GM12864 (cell line): ENCODE data around the gene DFFB.

Experiments
- DNase-seq: peaks from one replicate; pipeline ENCODE4 v3.0.0-alpha.2; 2011; ENCODE audit warnings: low read depth
- H3K4me3 ChIP-seq: 2 replicates; pipeline ENCODE4 v1.5.1; 2011; ENCODE audit warnings: mild to moderate bottlenecking, low read depth, low read length, control low read depth
- TF ChIP-seq, protein P1 (sequence below): IDR thresholded peaks from 2 replicates; pipeline ENCODE4 v1.5.1; 2011; ENCODE audit warnings: low read depth, mild to moderate bottlenecking, moderate library complexity, low read length, control low read depth, inconsistent platforms; ENCODE audit errors: missing control alignments

The DFFB gene

DNA sequence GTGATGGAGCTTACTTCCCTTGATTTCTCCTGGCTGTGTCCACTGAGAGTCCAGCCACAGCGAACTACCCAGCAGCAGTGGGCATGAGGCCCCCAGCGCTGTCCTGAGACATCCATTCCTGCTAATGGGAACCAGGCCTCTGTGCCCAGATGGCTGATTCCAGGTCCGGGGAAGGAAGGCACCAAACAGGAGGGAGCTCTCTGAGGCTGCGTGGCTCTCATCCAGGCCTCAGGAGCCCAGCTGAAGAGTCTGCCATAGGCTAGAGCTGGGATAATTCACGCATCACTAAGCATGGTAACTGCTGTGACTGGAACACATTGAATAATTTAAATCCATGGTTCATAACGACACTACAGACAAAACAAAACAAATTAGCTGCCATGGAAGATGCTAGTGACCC lies 36.3 kb upstream of the DFFB start:
- TF ChIP-seq, protein P1, sequence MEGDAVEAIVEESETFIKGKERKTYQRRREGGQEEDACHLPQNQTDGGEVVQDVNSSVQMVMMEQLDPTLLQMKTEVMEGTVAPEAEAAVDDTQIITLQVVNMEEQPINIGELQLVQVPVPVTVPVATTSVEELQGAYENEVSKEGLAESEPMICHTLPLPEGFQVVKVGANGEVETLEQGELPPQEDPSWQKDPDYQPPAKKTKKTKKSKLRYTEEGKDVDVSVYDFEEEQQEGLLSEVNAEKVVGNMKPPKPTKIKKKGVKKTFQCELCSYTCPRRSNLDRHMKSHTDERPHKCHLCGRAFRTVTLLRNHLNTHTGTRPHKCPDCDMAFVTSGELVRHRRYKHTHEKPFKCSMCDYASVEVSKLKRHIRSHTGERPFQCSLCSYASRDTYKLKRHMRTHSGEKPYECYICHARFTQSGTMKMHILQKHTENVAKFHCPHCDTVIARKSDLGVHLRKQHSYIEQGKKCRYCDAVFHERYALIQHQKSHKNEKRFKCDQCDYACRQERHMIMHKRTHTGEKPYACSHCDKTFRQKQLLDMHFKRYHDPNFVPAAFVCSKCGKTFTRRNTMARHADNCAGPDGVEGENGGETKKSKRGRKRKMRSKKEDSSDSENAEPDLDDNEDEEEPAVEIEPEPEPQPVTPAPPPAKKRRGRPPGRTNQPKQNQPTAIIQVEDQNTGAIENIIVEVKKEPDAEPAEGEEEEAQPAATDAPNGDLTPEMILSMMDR, result no peak

DNA sequence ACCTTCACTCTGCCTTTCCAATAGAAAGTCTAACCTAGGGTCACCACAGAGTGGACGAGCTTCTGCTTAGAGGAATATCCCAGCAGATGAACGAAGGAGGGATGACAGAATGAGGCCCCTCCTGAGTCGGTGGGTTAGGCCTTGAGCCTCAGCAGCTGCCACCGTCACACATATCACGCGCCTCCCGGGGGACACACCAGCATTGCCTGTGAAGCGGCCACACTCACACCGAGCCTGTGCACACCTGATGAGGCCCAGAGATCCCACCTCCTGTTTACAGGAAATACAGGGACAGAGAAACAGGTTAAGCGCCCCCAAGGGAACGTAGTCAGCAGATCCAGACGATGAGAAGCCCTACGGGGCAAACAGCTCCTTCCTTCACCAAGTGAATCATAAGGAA lies 35.8 kb upstream of the DFFB start:
- H3K4me3 ChIP-seq, result no peak overlapping the region
- TF ChIP-seq, protein P1, result no peak
- DNase-seq, result no peak

More for the DNA sequence above, 36.3 kb upstream of the DFFB start:
- no peak for DNase-seq
- no peak overlapping the region for H3K4me3 ChIP-seq

DNA sequence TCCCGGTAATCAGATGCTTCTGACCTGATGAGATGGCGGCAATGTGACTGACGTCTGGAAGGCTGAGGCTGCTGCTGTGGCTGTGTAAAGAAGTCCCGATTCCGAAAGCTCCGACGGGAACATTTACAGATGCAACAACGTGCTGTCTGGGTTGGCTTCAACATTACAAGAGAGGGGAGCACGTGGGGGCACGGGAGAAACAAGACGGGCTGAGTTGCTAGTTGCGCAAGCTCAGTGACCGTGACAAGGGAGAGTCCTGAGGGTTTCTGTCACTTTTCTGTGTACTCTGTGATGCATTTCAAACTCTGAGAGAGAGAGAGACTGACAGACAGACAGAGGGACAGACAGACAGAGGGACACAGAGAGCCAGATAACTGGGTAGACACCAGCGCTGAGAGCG lies 35.4 kb upstream of the DFFB start:
- no peak overlapping the region for H3K4me3 ChIP-seq
- DNase-seq, result no peak
- TF ChIP-seq, protein P1, result no peak

DNA sequence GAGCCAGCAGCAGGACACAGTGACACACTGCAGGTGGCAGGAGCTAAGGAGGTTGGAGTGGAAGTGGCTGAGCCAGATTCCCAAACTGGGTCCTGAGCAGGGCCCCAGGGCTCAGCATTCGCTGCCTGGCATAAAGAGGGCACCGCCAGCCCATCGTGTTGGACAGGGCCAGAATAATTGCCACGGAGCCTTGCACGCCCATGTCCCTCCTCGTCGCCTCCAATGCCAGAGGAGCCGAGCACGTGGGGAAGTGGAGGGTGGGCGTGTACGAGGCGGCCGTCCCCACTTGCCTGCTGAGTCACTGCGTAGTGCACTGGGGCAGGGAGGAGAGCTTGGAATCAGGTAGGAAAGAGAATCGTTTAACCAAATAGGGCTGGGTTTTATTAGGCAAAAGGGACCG lies 34.9 kb upstream of the DFFB start:
- no peak overlapping the region for H3K4me3 ChIP-seq
- DNase-seq, result no peak
- TF ChIP-seq, protein P1, result no peak

DNA sequence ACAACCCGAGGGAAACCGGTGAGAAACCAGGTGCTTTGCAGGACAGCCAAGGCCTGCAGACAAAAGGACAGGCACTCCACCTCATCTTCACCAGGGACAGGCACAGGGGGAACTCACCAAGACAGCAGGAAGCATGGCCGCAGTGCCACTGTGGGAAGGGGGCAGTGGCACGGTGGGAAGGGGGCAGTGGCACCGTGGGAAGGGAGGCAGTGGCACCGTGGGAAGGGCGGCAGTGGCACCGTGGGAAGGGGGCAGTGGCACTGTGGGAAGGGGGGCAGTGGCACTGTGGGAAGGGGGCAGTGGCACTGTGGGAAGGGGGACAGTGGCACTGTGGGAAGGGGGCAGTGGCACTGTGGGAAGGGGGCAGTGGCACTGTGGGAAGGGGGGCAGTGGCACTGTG lies 32.6 kb upstream of the DFFB start:
- TF ChIP-seq, protein P1, result no peak
- H3K4me3 ChIP-seq, result no peak overlapping the region
- no peak for DNase-seq

DNA sequence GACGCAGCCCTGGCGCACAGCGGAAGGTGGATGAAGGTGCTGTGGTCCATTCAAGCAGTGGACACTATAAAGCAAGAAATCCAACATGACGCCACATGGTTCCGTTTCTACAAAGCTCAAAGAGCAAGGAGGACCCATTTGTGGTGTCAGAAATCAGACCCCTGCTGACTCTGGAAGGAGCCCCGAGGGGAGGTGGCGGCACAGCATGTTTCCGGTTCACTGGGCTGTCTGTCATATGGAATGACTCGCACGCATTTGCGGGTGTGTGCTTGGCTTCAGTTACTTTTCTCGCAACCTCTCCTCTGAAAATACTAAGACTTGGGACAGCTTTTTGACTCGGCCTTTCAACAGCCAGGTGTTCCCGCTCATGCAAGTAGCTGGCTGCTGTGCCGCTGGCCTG lies 31.9 kb upstream of the DFFB start:
- no peak for DNase-seq
- TF ChIP-seq, protein P1, result no peak
- H3K4me3 ChIP-seq, result no peak overlapping the region

DNA sequence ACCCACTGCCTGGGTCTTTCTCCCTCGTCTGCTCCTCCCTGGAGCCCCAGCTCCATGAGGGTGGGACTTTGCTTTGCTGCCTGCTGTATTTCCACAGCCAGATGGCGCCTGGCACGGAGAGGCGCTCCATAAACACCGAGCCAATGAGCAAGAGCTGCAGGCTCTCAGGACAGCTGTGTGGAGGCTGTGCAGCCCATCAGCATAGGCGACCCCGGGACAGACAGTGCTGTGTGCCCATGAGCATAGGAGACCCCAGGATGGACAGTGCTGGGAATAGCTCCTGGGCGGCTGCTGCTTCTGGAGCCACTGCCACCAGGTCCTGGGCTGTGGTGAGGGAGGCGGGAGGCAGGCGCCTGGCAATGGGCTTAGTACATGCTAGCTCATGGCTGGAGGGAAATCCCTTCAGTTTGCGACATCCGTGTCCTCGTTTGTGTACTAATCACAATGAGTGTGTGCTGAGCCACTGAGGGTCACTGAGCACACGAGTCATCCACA lies 29.4 kb upstream of the DFFB start:
- TF ChIP-seq, protein P1, result no peak
- DNase-seq, result no peak
- no peak overlapping the region for H3K4me3 ChIP-seq
